ENCODE data around the gene CIP2A.

Gene CIP2A

DNA sequence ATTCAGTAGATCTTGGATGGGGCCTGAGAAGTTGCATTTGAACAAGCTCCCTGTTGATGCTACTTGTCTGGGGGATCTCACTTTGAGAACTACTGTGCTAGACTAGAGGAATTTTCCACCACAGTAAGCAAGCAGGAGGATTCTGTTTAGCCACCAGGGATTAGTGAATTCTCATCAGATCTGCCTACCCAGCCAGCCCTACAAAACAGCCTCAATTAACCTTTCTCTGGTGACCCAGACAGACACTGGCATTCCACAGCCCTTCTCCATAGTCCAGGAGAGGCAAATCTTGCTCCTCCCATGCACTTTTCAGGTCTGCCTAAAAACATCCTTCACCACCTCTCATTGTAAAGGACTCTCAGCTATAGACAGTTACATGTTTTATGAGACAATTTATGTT, 62.1 kb downstream of the CIP2A start:
- Mint-ChIP-seq H3K36me3 (ENCODE audit: low read depth) (no peaks in the 10 kb centered on the region), H3K27ac (peak overlapping the region in 2 of 3 experiments; percentile 22 to 33), H3K27me3 (ENCODE audit: low read depth) (no peaks in the 10 kb centered on the region), H3K4me1 (no peaks in the 10 kb centered on the region), H3K4me3 (no peak overlapping the region), H3K9me3 (no peaks in the 10 kb centered on the region)
- TF ChIP-seq, protein P1, sequence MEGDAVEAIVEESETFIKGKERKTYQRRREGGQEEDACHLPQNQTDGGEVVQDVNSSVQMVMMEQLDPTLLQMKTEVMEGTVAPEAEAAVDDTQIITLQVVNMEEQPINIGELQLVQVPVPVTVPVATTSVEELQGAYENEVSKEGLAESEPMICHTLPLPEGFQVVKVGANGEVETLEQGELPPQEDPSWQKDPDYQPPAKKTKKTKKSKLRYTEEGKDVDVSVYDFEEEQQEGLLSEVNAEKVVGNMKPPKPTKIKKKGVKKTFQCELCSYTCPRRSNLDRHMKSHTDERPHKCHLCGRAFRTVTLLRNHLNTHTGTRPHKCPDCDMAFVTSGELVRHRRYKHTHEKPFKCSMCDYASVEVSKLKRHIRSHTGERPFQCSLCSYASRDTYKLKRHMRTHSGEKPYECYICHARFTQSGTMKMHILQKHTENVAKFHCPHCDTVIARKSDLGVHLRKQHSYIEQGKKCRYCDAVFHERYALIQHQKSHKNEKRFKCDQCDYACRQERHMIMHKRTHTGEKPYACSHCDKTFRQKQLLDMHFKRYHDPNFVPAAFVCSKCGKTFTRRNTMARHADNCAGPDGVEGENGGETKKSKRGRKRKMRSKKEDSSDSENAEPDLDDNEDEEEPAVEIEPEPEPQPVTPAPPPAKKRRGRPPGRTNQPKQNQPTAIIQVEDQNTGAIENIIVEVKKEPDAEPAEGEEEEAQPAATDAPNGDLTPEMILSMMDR (IDR thresholded peaks at IDR 0.05; ENCODE audit: unreplicated experiment in 3 of 3): no peak

GRCh38 chr3:108525971-108526370, 63.3 kb downstream of the CIP2A start:
- Mint-ChIP-seq H3K9me3 (no peaks in the 10 kb centered on the region), H3K27me3 (ENCODE audit: low read depth) (no peaks in the 10 kb centered on the region), H3K36me3 (ENCODE audit: low read depth) (no peaks in the 10 kb centered on the region), H3K4me1 (no peaks in the 10 kb centered on the region), H3K27ac (no peak overlapping the region), H3K4me3 (no peak overlapping the region)
- TF ChIP-seq, protein P1 (IDR thresholded peaks at IDR 0.05; ENCODE audit: unreplicated experiment in 3 of 3): no peak

GRCh38 chr3:108525256-108525655, 64.0 kb downstream of the CIP2A start:
- H3K4me1 Mint-ChIP-seq: no peaks in the 10 kb centered on the region
- no peaks in the 10 kb centered on the region for H3K27me3 Mint-ChIP-seq (ENCODE audit: low read depth)
- no peak overlapping the region for H3K27ac Mint-ChIP-seq
- no peak overlapping the region for H3K4me3 Mint-ChIP-seq
- no peaks in the 10 kb centered on the region for H3K9me3 Mint-ChIP-seq
- TF ChIP-seq, protein P1 (IDR thresholded peaks at IDR 0.05; ENCODE audit: unreplicated experiment in 3 of 3): no peak
- no peaks in the 10 kb centered on the region for H3K36me3 Mint-ChIP-seq (ENCODE audit: low read depth)

GRCh38 chr3:108524537-108524936, 64.7 kb downstream of the CIP2A start:
- Mint-ChIP-seq H3K27me3 (ENCODE audit: low read depth) (no peaks in the 10 kb centered on the region), H3K4me3 (no peak overlapping the region), H3K27ac (no peak overlapping the region), H3K36me3 (ENCODE audit: low read depth) (no peaks in the 10 kb centered on the region), H3K9me3 (no peaks in the 10 kb centered on the region), H3K4me1 (no peaks in the 10 kb centered on the region)
- TF ChIP-seq, protein P1 (IDR thresholded peaks at IDR 0.05; ENCODE audit: unreplicated experiment in 3 of 3): no peak

- Mint-ChIP-seq H3K27me3 (ENCODE audit: low read depth) (no peaks in the 10 kb centered on the region), H3K9me3 (no peaks in the 10 kb centered on the region), H3K4me3 (no peak overlapping the region), H3K4me1 (no peaks in the 10 kb centered on the region), H3K27ac (no peak overlapping the region), H3K36me3 (ENCODE audit: low read depth) (no peaks in the 10 kb centered on the region)
- TF ChIP-seq, protein P1 (IDR thresholded peaks at IDR 0.05; ENCODE audit: unreplicated experiment in 3 of 3): no peak
These were observed 70.3 kb downstream of the CIP2A start for GRCh38 chr3:108518895-108519294.

DNA sequence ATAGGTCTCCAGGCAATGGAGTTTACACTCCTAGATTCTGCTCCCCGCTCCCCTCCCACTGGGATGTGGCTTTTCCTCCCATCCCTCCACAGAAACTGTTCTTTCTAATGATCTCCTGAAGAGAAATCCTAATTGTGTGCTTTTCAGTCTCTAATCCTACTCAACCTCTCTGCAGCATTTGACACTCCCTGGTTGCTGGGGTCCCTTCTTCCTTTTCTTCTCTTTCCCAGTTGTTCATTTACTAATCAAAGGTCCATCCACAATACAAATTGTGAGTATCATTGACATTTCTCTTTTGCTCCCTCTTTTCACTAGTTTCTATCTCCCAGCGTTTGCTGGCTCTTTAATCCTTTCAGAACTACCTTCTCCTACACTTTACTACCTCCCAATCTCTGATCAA, 72.4 kb downstream of the CIP2A start:
- no peaks in the 10 kb centered on the region for H3K4me1 Mint-ChIP-seq
- no peak overlapping the region for H3K27ac Mint-ChIP-seq
- H3K4me3 Mint-ChIP-seq: no peak overlapping the region
- no peaks in the 10 kb centered on the region for H3K27me3 Mint-ChIP-seq (ENCODE audit: low read depth)
- H3K36me3 Mint-ChIP-seq (ENCODE audit: low read depth): no peaks in the 10 kb centered on the region
- no peaks in the 10 kb centered on the region for H3K9me3 Mint-ChIP-seq
- TF ChIP-seq, protein P1 (IDR thresholded peaks at IDR 0.05; ENCODE audit: unreplicated experiment in 3 of 3): no peak

Data from nephron (organoid).